IMR-90 (cell line): ENCODE results near the gene ISLR2. TPM values are rescaled to one million over a fixed set of nuclear protein-coding genes. Genes with fewer than 3 reads are reported as not detected.

Source experiments
- ATAC-seq: fragments of 200-7000 bp; cut with Tn5 transposase; 2 replicates; pipeline ENCODE4 v1.9.1; 2020; ENCODE audit warnings: low read depth, mild to moderate bottlenecking, moderate library complexity
- BruUV-seq: library from RNA; stranded (reverse); fragments of 400-500 nt; replicated peaks from 2 replicates; lab custom pipeline; 2021; lab: Mats Ljungman, UMichigan
- CTCF ChIA-PET: fragments of 300-600 bp; formaldehyde crosslinking; extraction: SDS; loops from one replicate; lab custom pipeline; 2021; ENCODE audit warnings: antibody characterized with exemption; lab: Yijun Ruan, JAX
- POLR2A ChIA-PET: fragments of 300-600 bp; sonication (Branson Sonifier 250); formaldehyde crosslinking; loops from one replicate; lab custom pipeline; 2022; ENCODE audit warnings: antibody characterized with exemption; ENCODE audit not compliant: unreplicated experiment; lab: Charles Lee
- DNase-seq: peaks from one replicate; pipeline ENCODE4 v3.0.0; 2013
- H2AFZ ChIP-seq: replicated peaks from 2 replicates; pipeline ENCODE3; 2013; ENCODE audit warnings: low read length, mild to moderate bottlenecking; ENCODE audit not compliant: poor library complexity
- H2AK5ac ChIP-seq: 2 replicates; pipeline ENCODE4 v1.6.1; 2013; ENCODE audit warnings: low read depth, low read length, inconsistent platforms
- H2AK9ac ChIP-seq: replicated peaks from 2 replicates; pipeline ENCODE3; 2013; ENCODE audit warnings: mild to moderate bottlenecking, low read depth, low read length, moderate library complexity; ENCODE audit not compliant: poor library complexity
- H2BK120ac ChIP-seq: 2 replicates; pipeline ENCODE4 v1.6.1; 2013; ENCODE audit warnings: low read depth, low read length, inconsistent platforms
- H2BK15ac ChIP-seq: 3 replicates; pipeline ENCODE4 v1.6.1; 2013; ENCODE audit warnings: low read depth, low read length, inconsistent platforms
- H2BK20ac ChIP-seq: 2 replicates; pipeline ENCODE4 v1.6.1; 2013; ENCODE audit warnings: low read depth, mild to moderate bottlenecking, inconsistent platforms, low read length, moderate library complexity
- H2BK5ac ChIP-seq: 2 replicates; pipeline ENCODE4 v1.6.1; 2013; ENCODE audit warnings: mild to moderate bottlenecking, low read depth, low read length, inconsistent platforms; ENCODE audit not compliant: poor library complexity, severe bottlenecking
- H3K14ac ChIP-seq: replicated peaks from 2 replicates; pipeline ENCODE4 v1.6.1; 2013; ENCODE audit warnings: low read depth, low read length, inconsistent platforms
- H3K18ac ChIP-seq: 2 replicates; pipeline ENCODE4 v1.6.1; 2013; ENCODE audit warnings: low read depth, low read length, control low read depth
- H3K23ac ChIP-seq: 2 replicates; pipeline ENCODE4 v1.6.1; 2013; ENCODE audit warnings: low read depth, low read length, inconsistent platforms
- H3K27ac ChIP-seq: 2 replicates; pipeline ENCODE4 v1.5.1; 2013; ENCODE audit warnings: mild to moderate bottlenecking, control low read depth, low read length; ENCODE audit not compliant: insufficient read depth
- H3K27me3 ChIP-seq: 2 replicates; pipeline ENCODE4 v1.6.1; 2013; ENCODE audit warnings: low read length; ENCODE audit not compliant: control insufficient read depth, insufficient read depth
- H3K36me3 ChIP-seq: 2 replicates; pipeline ENCODE4 v1.6.1; 2013; ENCODE audit warnings: low read length, mixed read lengths; ENCODE audit not compliant: control insufficient read depth, insufficient read depth
- H3K4ac ChIP-seq: 2 replicates; pipeline ENCODE4 v1.6.1; 2013; ENCODE audit warnings: low read depth, low read length, inconsistent platforms
- H3K4me1 ChIP-seq: 2 replicates; pipeline ENCODE4 v1.6.1; 2013; ENCODE audit warnings: low read length, mixed read lengths; ENCODE audit not compliant: control insufficient read depth, insufficient read depth
- H3K4me2 ChIP-seq: 2 replicates; pipeline ENCODE4 v1.6.1; 2013; ENCODE audit warnings: low read depth, mild to moderate bottlenecking, control low read depth, low read length, moderate library complexity
- H3K4me3 ChIP-seq: 2 replicates; pipeline ENCODE4 v1.5.1; 2013; ENCODE audit warnings: low read depth, mild to moderate bottlenecking, control low read depth, low read length, moderate library complexity; ENCODE audit not compliant: insufficient read depth
- H3K56ac ChIP-seq: 2 replicates; pipeline ENCODE4 v1.6.1; 2013; ENCODE audit warnings: low read length, inconsistent platforms; ENCODE audit not compliant: insufficient read depth; ENCODE audit errors: extremely low read depth
- H3K79me1 ChIP-seq, 2 experiments: 2 replicates each; pipeline ENCODE4 v1.6.1; 2013; ENCODE audit warnings: low read length in 2 of 2, inconsistent platforms in 1 of 2, low read depth in 1 of 2
- H3K9ac ChIP-seq: 2 replicates; pipeline ENCODE4 v1.6.1; 2013; ENCODE audit warnings: low read depth, low read length, control low read depth
- H3K9me1 ChIP-seq: 2 replicates; pipeline ENCODE4 v1.6.1; 2013; ENCODE audit warnings: low read length, inconsistent platforms; ENCODE audit not compliant: insufficient read depth
- H3K9me3 ChIP-seq: 2 replicates; pipeline ENCODE4 v1.6.1; 2013; ENCODE audit warnings: low read length; ENCODE audit not compliant: control insufficient read depth, insufficient read depth
- H4K20me1 ChIP-seq: 2 replicates; pipeline ENCODE4 v1.6.1; 2013; ENCODE audit warnings: low read length, inconsistent platforms; ENCODE audit not compliant: insufficient read depth
- H4K5ac ChIP-seq: 2 replicates; pipeline ENCODE4 v1.6.1; 2013; ENCODE audit warnings: mild to moderate bottlenecking, low read depth, low read length, control low read depth
- H4K8ac ChIP-seq, 2 experiments: 2 replicates each; pipeline ENCODE4 v1.6.1; 2013; ENCODE audit warnings: low read depth in 2 of 2, low read length in 2 of 2, control low read depth in 1 of 2, inconsistent platforms in 1 of 2
- H4K91ac ChIP-seq: 2 replicates; pipeline ENCODE4 v1.6.1; 2013; ENCODE audit warnings: low read depth, low read length, inconsistent platforms; ENCODE audit not compliant: insufficient read depth
- BHLHE40 ChIP-seq: fragments of 150-350 bp; IDR thresholded peaks from 2 replicates; pipeline ENCODE4 v1.6.1; 2016; ENCODE audit warnings: mild to moderate bottlenecking, low read depth, low read length
- CHD1 ChIP-seq: IDR thresholded peaks from 2 replicates; pipeline ENCODE4 v1.6.1; 2012; ENCODE audit warnings: low read depth, low read length, improper control_type of control experiment
- FOS ChIP-seq: fragments of 150-350 bp; IDR thresholded peaks from 2 replicates; pipeline ENCODE4 v1.6.1; 2016; ENCODE audit warnings: low read depth, low read length
- MAFK ChIP-seq: IDR thresholded peaks from 2 replicates; pipeline ENCODE4 v1.6.1; 2012; ENCODE audit warnings: low read depth, low read length, improper control_type of control experiment
- MAZ ChIP-seq: IDR thresholded peaks from 2 replicates; pipeline ENCODE4 v1.6.1; 2012; ENCODE audit warnings: low read depth, mild to moderate bottlenecking, low read length, improper control_type of control experiment, moderate library complexity, borderline replicate concordance
- MXI1 ChIP-seq: IDR thresholded peaks from 2 replicates; pipeline ENCODE4 v1.6.1; 2012; ENCODE audit warnings: low read depth, mild to moderate bottlenecking, low read length, moderate library complexity, borderline replicate concordance
- RAD21 ChIP-seq: IDR thresholded peaks from 2 replicates; pipeline ENCODE4 v1.6.1; 2012; ENCODE audit warnings: low read length, improper control_type of control experiment
- RCOR1 ChIP-seq: IDR thresholded peaks from 2 replicates; pipeline ENCODE4 v1.6.1; 2012; ENCODE audit warnings: mild to moderate bottlenecking, low read length, improper control_type of control experiment; ENCODE audit not compliant: insufficient replicate concordance
- RFX5 ChIP-seq: IDR thresholded peaks from 2 replicates; pipeline ENCODE4 v1.8.0; 2012; ENCODE audit warnings: low read depth, mild to moderate bottlenecking, low read length, moderate library complexity
- USF2 ChIP-seq: fragments of 150-350 bp; IDR thresholded peaks from 2 replicates; pipeline ENCODE4 v1.6.1; 2017; ENCODE audit warnings: mild to moderate bottlenecking, antibody characterized with exemption, low read length, low read depth
- WGBS, 2 experiments: methylation state at CpG; one replicate each; pipeline versions ENCODE4 v1.1.5 to v1.1.7; 2013; ENCODE audit warnings: missing lambda C conversion rate in 2 of 2; ENCODE audit not compliant: insufficient read length in 1 of 2; ENCODE audit errors: extremely low coverage in 2 of 2; 5-methylcytosine and 5-hydroxymethylcytosine counted together
- dilution Hi-C: fragments of 300-500 bp; cut with HindIII; formaldehyde crosslinking; loops from one replicate; pipeline ENCODE4 v1.14.3; 2018; ENCODE audit warnings: low sequenced_read_pairs; ENCODE audit not compliant: unreplicated experiment
- in situ Hi-C: fragments of 300-500 bp; cut with MboI; formaldehyde crosslinking; loops from 3 replicates; pipeline ENCODE4 v1.14.3; 2019; ENCODE audit warnings: low sequenced_read_pairs, inconsistent platforms, mixed read lengths
- intact Hi-C: fragments of 100-400 bp; cut with micrococcal nuclease; formaldehyde crosslinking; loops from 2 replicates; pipeline ENCODE4 v1.10.0; 2022
- polyA plus RNA-seq, 3 experiments: library from polyadenylated mRNA; depleted of rRNA; stranded (reverse); fragments of >200 nt; gene quantifications; 2 replicates each; pipeline ENCODE4 v1.2.3, GENCODE V29; 2012; ENCODE audit warnings: low replicate concordance in 1 of 3
- total RNA-seq: library from RNA; depleted of rRNA; stranded (reverse); fragments of >200 nt; gene quantifications from 2 replicates; pipeline ENCODE4 v1.2.3, GENCODE V29; 2012

The ISLR2 gene
- total and polyA plus RNA-seq, 2 of the 4 experiments (the other 2 are of a cell fraction): not detected

DNA sequence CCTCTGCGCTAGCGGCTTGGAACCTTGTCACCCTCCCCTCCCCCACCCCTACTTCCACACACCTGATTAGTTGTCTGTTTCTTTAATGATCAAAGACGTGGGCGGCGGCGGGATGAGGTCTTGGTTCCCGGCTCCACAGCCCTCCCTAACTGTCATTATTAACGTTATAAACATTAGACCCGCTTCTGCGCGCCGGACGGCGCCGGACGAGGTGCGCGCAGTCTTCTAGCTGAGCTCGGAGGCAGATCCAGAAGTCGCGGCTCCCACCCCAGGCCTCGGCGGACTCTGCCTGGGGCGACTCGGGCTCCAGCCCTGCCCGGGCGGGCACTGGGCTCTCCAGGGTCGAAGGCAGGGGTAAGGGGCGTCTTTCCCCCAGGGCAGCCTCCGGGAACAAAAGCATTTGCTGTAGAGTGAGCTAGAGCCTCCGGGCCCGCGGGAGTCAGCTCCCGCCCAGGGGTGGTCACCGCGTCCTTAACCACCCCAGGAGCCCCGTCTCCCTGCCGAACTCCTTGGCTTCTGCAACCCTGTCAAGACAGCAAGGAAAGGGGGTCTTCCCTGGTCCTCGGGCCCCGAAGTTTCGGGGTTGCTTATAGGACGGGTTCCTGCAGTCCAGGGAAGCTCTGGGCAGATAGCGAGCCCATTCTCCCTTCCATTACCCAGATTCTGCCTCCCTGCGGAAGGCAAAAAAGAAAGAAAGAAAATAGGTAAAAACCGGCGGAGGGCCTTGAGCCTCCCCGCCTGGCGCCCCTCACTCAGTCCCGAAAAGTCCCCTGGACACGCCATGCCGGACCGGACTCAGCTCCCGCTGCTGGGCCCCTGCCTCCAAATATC lies 2.2 kb upstream of the ISLR2 start:
- TF ChIP-seq MAFK (no peak), MXI1 (no peak), RFX5 (no peak), FOS (no peak), BHLHE40 (no peak), RCOR1 (no peak), RAD21 (no peak), USF2 (no peak), MAZ (no peak), CHD1 (no peak)
- H2AK9ac ChIP-seq: no peak overlapping the region
- H3K56ac ChIP-seq: no peak overlapping the region
- H4K8ac ChIP-seq: no peak overlapping the region
- peaks cover 5% of the 10 kb centered on the region for H3K9me3 ChIP-seq
- no peak overlapping the region for H2BK15ac ChIP-seq
- H4K5ac ChIP-seq: no peak overlapping the region
- no peak overlapping the region for H3K4ac ChIP-seq
- ChIA-PET POLR2A (no interaction called here), CTCF (interaction anchor here (0.6 to 1.3 kb wide), 3 partner anchors 122 to 193 kb away, joined by 3 to 8 read pairs (median 4); no protein-coding TSS in a partner anchor)
- H4K20me1 ChIP-seq: peaks cover 14% of the 10 kb centered on the region; the same call in 1 of the 2 replicates
- H3K4me3 ChIP-seq: peak overlapping the region; percentile 16; the same call in 1 of the 2 replicates
- no peak overlapping the region for H4K91ac ChIP-seq
- peak overlapping the region; percentile 86 for H3K4me2 ChIP-seq
- 20% methylated on average over 15 of the region's 53 CpGs; no CpG with 5 or more reads in 1 of the 2 experiments for WGBS, 2 experiments
- in situ Hi-C loops (loop anchor here (5.0 kb wide), 2 partner anchors 71 to 179 kb away; no protein-coding TSS in a partner anchor), dilution Hi-C loops (no loop called here), intact Hi-C loops (loop anchor here (1.0 kb wide), 5 partner anchors 74 to 194 kb away; no protein-coding TSS in a partner anchor)
- no peaks in the 10 kb centered on the region; the same call in 1 of the 2 replicates for H3K4me1 ChIP-seq
- DNase-seq (no peak), ATAC-seq (peak; percentile 64)
- H3K27ac ChIP-seq: no peak overlapping the region
- BruUV-seq: no TSS peak
- H3K9ac ChIP-seq: no peak overlapping the region
- H3K9me1 ChIP-seq: 0 out of 2 replicates have a peak, but pooled peaks cover 2% of the 10 kb centered on the region
- H3K79me1 ChIP-seq: no peaks in the 10 kb centered on the region
- no peak overlapping the region for H3K14ac ChIP-seq
- H2BK120ac ChIP-seq: no peak overlapping the region
- no peaks in the 10 kb centered on the region for H3K36me3 ChIP-seq
- no peak overlapping the region for H3K18ac ChIP-seq
- H2AFZ ChIP-seq: peak overlapping the region; percentile 78
- H2BK20ac ChIP-seq: no peak overlapping the region
- peaks cover 89% of the 10 kb centered on the region for H3K27me3 ChIP-seq
- H2AK5ac ChIP-seq: no peak overlapping the region
- no peak overlapping the region for H2BK5ac ChIP-seq
- no peak overlapping the region for H3K23ac ChIP-seq
